ENCODE results near the gene SIX3. TPM values are rescaled to one million over a fixed set of nuclear protein-coding genes. Genes with fewer than 3 reads are reported as not detected.

The SIX3 gene
- polyA plus RNA-seq, 1 of the 3 experiments (the other 2 are of a cell fraction) = 0.58 TPM

DNA sequence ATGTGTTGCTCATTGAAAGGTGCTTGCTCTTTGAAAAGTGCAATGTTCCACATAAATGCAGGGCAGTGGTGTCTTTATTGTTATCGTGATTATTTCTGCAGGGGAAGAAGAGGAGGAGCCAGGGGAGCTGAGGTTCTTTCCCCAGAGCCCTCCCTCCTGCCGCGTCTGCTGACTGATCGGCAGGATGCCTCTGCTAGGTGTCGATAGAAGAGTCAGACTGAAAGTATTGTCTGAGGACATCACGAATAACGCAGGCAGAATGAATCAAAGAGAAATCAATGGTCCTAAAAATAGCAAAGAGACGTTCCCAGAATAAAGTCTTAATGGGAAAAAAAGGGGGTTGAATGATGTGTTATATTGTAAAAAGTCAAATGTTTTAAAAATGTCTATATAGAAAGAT lies 47.4 kb upstream of the SIX3 start:
- Histone ChIP-seq H3K79me2 (ENCODE audit: insufficient read depth) (no peaks in the 10 kb centered on the region), H2AFZ (ENCODE audit: low read depth) (no peak overlapping the region), H3K27ac (ENCODE audit: low read depth in 2 of 2, low read length in 1 of 2) (no peak overlapping the region), H3K4me3 (ENCODE audit: low read depth in 2 of 2, low read length in 1 of 2) (no peak overlapping the region), H3F3A (replicated peaks; ENCODE audit: insufficient read depth) (no peaks in the 10 kb centered on the region), H3K9me3 (no peaks in the 10 kb centered on the region), H3K27me3 (ENCODE audit: insufficient read depth) (0 out of 2 replicates have a peak, but pooled peaks cover 5% of the 10 kb centered on the region), H3K9ac (no peak overlapping the region), H3K36me3 (replicated peaks in 1 of 2; ENCODE audit: control insufficient read depth in 1 of 2, insufficient read depth in 2 of 2, low read length in 1 of 2) (no peaks in the 10 kb centered on the region), H3K4me1 (ENCODE audit: control insufficient read depth in 1 of 2, insufficient read depth in 2 of 2, low read depth in 1 of 2, low read length in 1 of 2) (no peaks in the 10 kb centered on the region), H3K9me2 (no peaks in the 10 kb centered on the region), H3K4me2 (no peak overlapping the region), H4K20me1 (ENCODE audit: insufficient read depth) (no peaks in the 10 kb centered on the region)
- TF ChIP-seq MXI1 (IDR thresholded peaks at IDR 0.05; ENCODE audit: low read depth, low read length) = no peak
- no peak for TF ChIP-seq NFIC (IDR thresholded peaks at IDR 0.05; ENCODE audit: borderline replicate concordance)
- TF ChIP-seq, protein P1, sequence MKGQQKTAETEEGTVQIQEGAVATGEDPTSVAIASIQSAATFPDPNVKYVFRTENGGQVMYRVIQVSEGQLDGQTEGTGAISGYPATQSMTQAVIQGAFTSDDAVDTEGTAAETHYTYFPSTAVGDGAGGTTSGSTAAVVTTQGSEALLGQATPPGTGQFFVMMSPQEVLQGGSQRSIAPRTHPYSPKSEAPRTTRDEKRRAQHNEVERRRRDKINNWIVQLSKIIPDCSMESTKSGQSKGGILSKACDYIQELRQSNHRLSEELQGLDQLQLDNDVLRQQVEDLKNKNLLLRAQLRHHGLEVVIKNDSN (IDR thresholded peaks at IDR 0.05; ENCODE audit: borderline replicate concordance, low read depth) = no peak
- TF ChIP-seq RCOR1 (IDR thresholded peaks at IDR 0.05; ENCODE audit: low read length) = no peak
- POLR2A ChIA-PET = no interaction called here
- CTCF ChIA-PET = interaction anchor here (1.1 to 2.7 kb wide), 4 partner anchors 10 to 414 kb away, joined by 3 to 7 read pairs (median 5); no protein-coding TSS in a partner anchor
- no peak for DNase-seq
- WGBS (ENCODE audit: low lambda C conversion rate) = 57% methylated on average over 8 of the region's 8 CpGs

DNA sequence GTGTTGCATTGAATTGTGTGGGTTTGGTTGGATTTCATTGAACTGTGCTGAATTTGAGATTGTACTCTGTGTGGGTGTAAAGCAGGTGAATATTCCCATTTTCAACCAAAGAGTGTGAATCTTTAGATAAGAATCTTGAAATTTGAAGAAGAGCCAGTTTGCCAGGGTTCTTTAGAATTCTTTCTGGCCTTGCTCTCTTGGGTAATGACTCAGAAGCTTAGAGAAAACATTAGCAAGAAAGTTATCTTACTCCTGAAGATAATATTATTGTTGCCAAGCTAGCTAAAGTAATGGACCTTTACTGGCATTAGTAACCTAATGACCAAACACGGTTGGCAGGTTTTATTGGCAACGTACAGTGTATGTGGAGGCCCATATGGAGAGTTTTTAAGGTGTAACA lies 46.4 kb upstream of the SIX3 start:
- no peaks in the 10 kb centered on the region for H3K9me3 ChIP-seq
- no peak overlapping the region for H2AFZ ChIP-seq (ENCODE audit: low read depth)
- POLR2A ChIA-PET = interaction anchor here (1.0 kb wide), 1 partner anchor 9 kb away, joined by 3 read pairs; no protein-coding TSS in a partner anchor
- 0 out of 2 replicates have a peak, but pooled peaks cover 15% of the 10 kb centered on the region for H3K27me3 ChIP-seq (ENCODE audit: insufficient read depth)
- TF ChIP-seq FOXM1 (IDR thresholded peaks at IDR 0.05; ENCODE audit: low read depth) (no peak), FOXJ3 (CRISPR knock-in tag; IDR thresholded peaks at IDR 0.05) (no peak), TAF1 (IDR thresholded peaks at IDR 0.05; ENCODE audit: borderline replicate concordance, low read depth, low read length) (no peak), GABPA (IDR thresholded peaks at IDR 0.05; ENCODE audit: low read depth) (no peak), NFIC (IDR thresholded peaks at IDR 0.05; ENCODE audit: borderline replicate concordance) (no peak), FOSL2 (IDR thresholded peaks at IDR 0.05; ENCODE audit: borderline replicate concordance, low read depth) (no peak), JUND (IDR thresholded peaks at IDR 0.05) (no peak), POLR2AphosphoS5 (IDR thresholded peaks at IDR 0.05; ENCODE audit: low read depth, low read length) (no peak), ELF1 (IDR thresholded peaks at IDR 0.05) (no peak), EP300 (IDR thresholded peaks at IDR 0.05; ENCODE audit: borderline replicate concordance in 1 of 2, low read depth in 1 of 2, low read length in 1 of 2) (no peak), MEF2A (IDR thresholded peaks at IDR 0.05; ENCODE audit: borderline replicate concordance, low read depth) (no peak), MXI1 (IDR thresholded peaks at IDR 0.05; ENCODE audit: low read depth, low read length) (no peak)
- TF ChIP-seq, protein P2, sequence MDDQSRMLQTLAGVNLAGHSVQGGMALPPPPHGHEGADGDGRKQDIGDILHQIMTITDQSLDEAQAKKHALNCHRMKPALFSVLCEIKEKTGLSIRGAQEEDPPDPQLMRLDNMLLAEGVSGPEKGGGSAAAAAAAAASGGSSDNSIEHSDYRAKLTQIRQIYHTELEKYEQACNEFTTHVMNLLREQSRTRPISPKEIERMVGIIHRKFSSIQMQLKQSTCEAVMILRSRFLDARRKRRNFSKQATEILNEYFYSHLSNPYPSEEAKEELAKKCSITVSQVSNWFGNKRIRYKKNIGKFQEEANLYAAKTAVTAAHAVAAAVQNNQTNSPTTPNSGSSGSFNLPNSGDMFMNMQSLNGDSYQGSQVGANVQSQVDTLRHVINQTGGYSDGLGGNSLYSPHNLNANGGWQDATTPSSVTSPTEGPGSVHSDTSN (IDR thresholded peaks at IDR 0.05) = no peak
- TF ChIP-seq, protein P3, sequence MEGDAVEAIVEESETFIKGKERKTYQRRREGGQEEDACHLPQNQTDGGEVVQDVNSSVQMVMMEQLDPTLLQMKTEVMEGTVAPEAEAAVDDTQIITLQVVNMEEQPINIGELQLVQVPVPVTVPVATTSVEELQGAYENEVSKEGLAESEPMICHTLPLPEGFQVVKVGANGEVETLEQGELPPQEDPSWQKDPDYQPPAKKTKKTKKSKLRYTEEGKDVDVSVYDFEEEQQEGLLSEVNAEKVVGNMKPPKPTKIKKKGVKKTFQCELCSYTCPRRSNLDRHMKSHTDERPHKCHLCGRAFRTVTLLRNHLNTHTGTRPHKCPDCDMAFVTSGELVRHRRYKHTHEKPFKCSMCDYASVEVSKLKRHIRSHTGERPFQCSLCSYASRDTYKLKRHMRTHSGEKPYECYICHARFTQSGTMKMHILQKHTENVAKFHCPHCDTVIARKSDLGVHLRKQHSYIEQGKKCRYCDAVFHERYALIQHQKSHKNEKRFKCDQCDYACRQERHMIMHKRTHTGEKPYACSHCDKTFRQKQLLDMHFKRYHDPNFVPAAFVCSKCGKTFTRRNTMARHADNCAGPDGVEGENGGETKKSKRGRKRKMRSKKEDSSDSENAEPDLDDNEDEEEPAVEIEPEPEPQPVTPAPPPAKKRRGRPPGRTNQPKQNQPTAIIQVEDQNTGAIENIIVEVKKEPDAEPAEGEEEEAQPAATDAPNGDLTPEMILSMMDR (IDR thresholded peaks at IDR 0.05) = no peak
- TF ChIP-seq, protein P4, sequence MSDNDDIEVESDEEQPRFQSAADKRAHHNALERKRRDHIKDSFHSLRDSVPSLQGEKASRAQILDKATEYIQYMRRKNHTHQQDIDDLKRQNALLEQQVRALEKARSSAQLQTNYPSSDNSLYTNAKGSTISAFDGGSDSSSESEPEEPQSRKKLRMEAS (IDR thresholded peaks at IDR 0.05; ENCODE audit: low read depth) = no peak
- TF ChIP-seq, protein P1 (IDR thresholded peaks at IDR 0.05; ENCODE audit: borderline replicate concordance, low read depth) = no peak
- TF ChIP-seq, protein P5, sequence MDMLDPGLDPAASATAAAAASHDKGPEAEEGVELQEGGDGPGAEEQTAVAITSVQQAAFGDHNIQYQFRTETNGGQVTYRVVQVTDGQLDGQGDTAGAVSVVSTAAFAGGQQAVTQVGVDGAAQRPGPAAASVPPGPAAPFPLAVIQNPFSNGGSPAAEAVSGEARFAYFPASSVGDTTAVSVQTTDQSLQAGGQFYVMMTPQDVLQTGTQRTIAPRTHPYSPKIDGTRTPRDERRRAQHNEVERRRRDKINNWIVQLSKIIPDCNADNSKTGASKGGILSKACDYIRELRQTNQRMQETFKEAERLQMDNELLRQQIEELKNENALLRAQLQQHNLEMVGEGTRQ (IDR thresholded peaks at IDR 0.05; ENCODE audit: borderline replicate concordance, low read depth, low read length) = no peak
- no peaks in the 10 kb centered on the region for H3K36me3 ChIP-seq (replicated peaks in 1 of 2; ENCODE audit: control insufficient read depth in 1 of 2, insufficient read depth in 2 of 2, low read length in 1 of 2)
- H3K4me2 ChIP-seq = no peak overlapping the region
- H3K4me3 ChIP-seq (ENCODE audit: low read depth in 2 of 2, low read length in 1 of 2) = no peak overlapping the region
- WGBS (ENCODE audit: low lambda C conversion rate) = 21% methylated on average over 2 of the region's 2 CpGs
- H3K4me1 ChIP-seq (ENCODE audit: control insufficient read depth in 1 of 2, insufficient read depth in 2 of 2, low read depth in 1 of 2, low read length in 1 of 2) = no peaks in the 10 kb centered on the region
- CTCF ChIA-PET = interaction anchor here (0.9 to 2.7 kb wide), 3 partner anchors 19 to 125 kb away, joined by 4 to 7 read pairs (median 4); no protein-coding TSS in a partner anchor
- no peaks in the 10 kb centered on the region for H4K20me1 ChIP-seq (ENCODE audit: insufficient read depth)
- H3K79me2 ChIP-seq (ENCODE audit: insufficient read depth) = no peaks in the 10 kb centered on the region
- DNase-seq = no peak
- no peaks in the 10 kb centered on the region for H3K9me2 ChIP-seq
- no peak overlapping the region for H3K9ac ChIP-seq
- H3K27ac ChIP-seq (ENCODE audit: low read depth in 2 of 2, low read length in 1 of 2) = no peak overlapping the region
- no peaks in the 10 kb centered on the region for H3F3A ChIP-seq (replicated peaks; ENCODE audit: insufficient read depth)
